HepG2 (cell line): ENCODE data around the gene STAT6. TPM values are rescaled to one million over a fixed set of nuclear protein-coding genes. Genes with fewer than 3 reads are reported as not detected.

Source experiments
- ATAC-seq: fragments of 200-7000 bp; cut with Tn5 transposase; 3 replicates; pipeline ENCODE4 v1.9.1; 2020; ENCODE audit warnings: mild to moderate bottlenecking, moderate library complexity
- BruUV-seq: library from RNA; stranded (reverse); fragments of 400-500 nt; replicated peaks from 2 replicates; lab custom pipeline; 2021; lab: Mats Ljungman, UMichigan
- CTCF ChIA-PET: fragments of 300-600 bp; formaldehyde crosslinking; extraction: SDS; loops from one replicate; lab custom pipeline; 2021; ENCODE audit warnings: low total read pairs, inconsistent platforms, low intra/inter-chr PET ratio; lab: Yijun Ruan, JAX
- POLR2A ChIA-PET: fragments of 350-600 bp; sonication (Branson Sonifier 250); formaldehyde crosslinking; loops from one replicate; lab custom pipeline; 2020; ENCODE audit warnings: antibody characterized with exemption, inconsistent platforms; lab: Yijun Ruan, JAX
- DNase-seq: peaks from one replicate; pipeline ENCODE4 v3.0.0-alpha.2; 2015; ENCODE audit warnings: low spot score
- FAIRE-seq: peaks from 3 replicates; lab custom pipeline; 2011; peaks lifted over from hg19 to GRCh38; lab: Jason Lieb, UNC
- H2AFZ ChIP-seq: one replicate; pipeline ENCODE4 v1.6.1; 2011; ENCODE audit warnings: low read length, inconsistent platforms
- H3K27ac ChIP-seq: fragments of 300-600 bp; 3 replicates; pipeline ENCODE4 v1.8.0; 2011; ENCODE audit warnings: mixed run types, mild to moderate bottlenecking, mixed read lengths, low read length, inconsistent platforms; ENCODE audit not compliant: insufficient read depth; ENCODE audit errors: extremely low read length
- H3K27me3 ChIP-seq, 2 experiments: fragments of 200-600 bp in 1 of 2; 2 replicates in 1 of 2; 3 replicates in 1 of 2; pipeline versions ENCODE4 v1.6.0 to v1.8.0; 2011; ENCODE audit warnings: low read length in 2 of 2, mild to moderate bottlenecking in 2 of 2, moderate library complexity in 2 of 2, inconsistent platforms in 1 of 2; ENCODE audit not compliant: insufficient read depth in 2 of 2, control insufficient read depth in 1 of 2
- H3K36me3 ChIP-seq, 2 experiments: fragments of 200-600 bp in 1 of 2; replicated peaks in 1 of 2; 2 replicates in 1 of 2; 3 replicates in 1 of 2; pipeline versions ENCODE4 v1.5.1 to v1.8.0; 2011; ENCODE audit warnings: low read length in 2 of 2, inconsistent platforms in 1 of 2; ENCODE audit not compliant: insufficient read depth in 2 of 2, control insufficient read depth in 1 of 2
- H3K4me1 ChIP-seq: 2 replicates; pipeline ENCODE4 v1.5.1; 2012; ENCODE audit warnings: low read length, inconsistent platforms; ENCODE audit not compliant: insufficient read depth
- H3K4me2 ChIP-seq: 2 replicates; pipeline ENCODE4 v1.6.0; 2011; ENCODE audit warnings: low read depth, low read length, inconsistent platforms
- H3K4me3 ChIP-seq, 3 experiments: fragments of 200-600 bp in 1 of 3; sonication (generic), shearing (Covaris generic) in 1 of 3; replicated peaks in 1 of 3; 2 replicates each; pipeline ENCODE4 v1.5.1; 2011 to 2016; ENCODE audit warnings: low read length in 3 of 3, inconsistent platforms in 2 of 3, low read depth in 2 of 3, mild to moderate bottlenecking in 2 of 3, control low read depth in 1 of 3, mixed read lengths in 1 of 3; ENCODE audit not compliant: insufficient read depth in 1 of 3
- H3K79me2 ChIP-seq: one replicate; pipeline ENCODE4 v1.6.1; 2011; ENCODE audit warnings: low read length, inconsistent platforms; ENCODE audit not compliant: insufficient read depth
- H3K9ac ChIP-seq: 2 replicates; pipeline ENCODE4 v1.6.0; 2011; ENCODE audit warnings: mild to moderate bottlenecking, low read depth, low read length, inconsistent platforms; ENCODE audit not compliant: insufficient read depth
- H3K9me3 ChIP-seq: 2 replicates; pipeline ENCODE4 v1.5.1; 2012; ENCODE audit warnings: mild to moderate bottlenecking, low read length
- H4K20me1 ChIP-seq: 2 replicates; pipeline ENCODE4 v1.6.0; 2011; ENCODE audit warnings: inconsistent platforms, mild to moderate bottlenecking, low read length, moderate library complexity; ENCODE audit not compliant: insufficient read depth
- HIVEP1 ChIP-seq: sonication (generic); formaldehyde crosslinking; IDR thresholded peaks from 2 replicates; pipeline ENCODE4 v1.4.0; 2020; ENCODE audit warnings: mild to moderate bottlenecking, missing genetic modification reagents
- PAX8 ChIP-seq: sonication (generic); formaldehyde crosslinking; IDR thresholded peaks from 2 replicates; pipeline ENCODE4 v1.8.0; 2022; ENCODE audit warnings: mild to moderate bottlenecking, missing genetic modification reagents, borderline replicate concordance
- SUZ12 ChIP-seq: fragments of 150-350 bp; IDR thresholded peaks from 2 replicates; pipeline ENCODE4 v1.6.1; 2014; ENCODE audit warnings: low read depth, low read length
- TARDBP ChIP-seq: sonication (generic); formaldehyde crosslinking; IDR thresholded peaks from 2 replicates; pipeline ENCODE4 v1.8.0; 2022; ENCODE audit warnings: mild to moderate bottlenecking, missing genetic modification reagents
- ZNF296 ChIP-seq: sonication (generic); formaldehyde crosslinking; conservative IDR thresholded peaks from 2 replicates; pipeline ENCODE4 v1.5.0; 2020; ENCODE audit warnings: mild to moderate bottlenecking, missing genetic modification reagents
- ZNF747 ChIP-seq: sonication (generic); formaldehyde crosslinking; IDR thresholded peaks from 2 replicates; pipeline ENCODE4 v1.8.1; 2023; ENCODE audit warnings: missing genetic modification reagents, mild to moderate bottlenecking, borderline replicate concordance
- ZNF878 ChIP-seq: sonication (generic); formaldehyde crosslinking; IDR thresholded peaks from 2 replicates; pipeline ENCODE4 v1.8.1; 2023; ENCODE audit warnings: mild to moderate bottlenecking, missing genetic modification reagents, moderate library complexity
- WGBS: methylation state at CpG from one replicate; pipeline ENCODE4 v1.1.6; 2017; ENCODE audit warnings: low lambda C conversion rate; 5-methylcytosine and 5-hydroxymethylcytosine counted together
- in situ Hi-C: cut with HindIII; loops from 2 replicates; pipeline ENCODE4 v1.10.0; 2017; ENCODE audit warnings: low pct_unique_long_range_greater_than_20kb; ENCODE audit not compliant: extremely low pct_ligation_motif_present
- intact Hi-C: fragments of 100-400 bp; cut with micrococcal nuclease; formaldehyde crosslinking; loops from one replicate; pipeline ENCODE4 v1.10.0; 2022; ENCODE audit not compliant: unreplicated experiment
- polyA plus RNA-seq, 8 experiments: library from polyadenylated mRNA; depleted of rRNA in 3 of 8; stranded (reverse) in 7 of 8; unstranded in 1 of 8; fragments of >200 nt; fragmentation: Illumina TruSeq in 4 of 8; extraction: Trizol in 4 of 8; gene quantifications; 2 replicates each; pipeline versions ENCODE4 v1.2.1 to v1.2.3, GENCODE V29; 2011 to 2016; ENCODE audit warnings: low read depth in 4 of 8, missing spikeins in 1 of 8, mixed read lengths in 1 of 8; ENCODE audit not compliant: insufficient read depth in 1 of 8
- total RNA-seq, 5 experiments: library from RNA; depleted of rRNA; stranded (reverse); fragments of >200 nt; fragmentation: Illumina TruSeq; extraction: Trizol; gene quantifications; 2 replicates each; pipeline ENCODE4 v1.2.3, GENCODE V29; 2016; ENCODE audit warnings: low read depth in 1 of 5

STAT6 gene
- total and polyA plus RNA-seq, 2 of the 13 experiments (the other 11 are each of a cell fraction or from before 2014, with no cell fraction given): 28.0 to 62.2 TPM

DNA sequence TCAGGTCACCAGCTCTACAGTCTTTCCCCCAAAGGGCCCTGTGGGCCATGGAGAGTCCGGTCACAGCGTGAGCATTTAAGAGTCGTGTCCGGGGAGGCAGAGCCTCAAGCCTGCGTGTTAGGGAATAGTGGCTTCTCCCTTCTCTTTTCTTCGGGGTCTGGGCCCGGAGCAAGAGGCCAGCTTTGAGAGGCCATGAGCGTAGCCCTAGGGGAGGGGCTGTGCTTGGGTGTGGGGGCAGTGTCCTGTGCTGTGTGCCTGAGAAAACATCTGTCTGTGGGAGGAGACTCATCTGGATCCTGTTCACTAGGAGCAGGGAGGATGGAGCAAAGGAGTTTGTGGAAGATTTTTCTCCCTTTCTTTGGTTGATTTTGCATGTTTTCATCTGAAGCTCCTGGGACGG, 31.0 kb upstream of the STAT6 start:
- FAIRE-seq (no peak), DNase-seq (no peak)
- CTCF ChIA-PET: no interaction called here
- WGBS: 91% methylated on average over 8 of the region's 9 CpGs
- no peaks in the 10 kb centered on the region for H4K20me1 ChIP-seq
- H3K9ac ChIP-seq: no peak overlapping the region
- H3K4me2 ChIP-seq: no peak overlapping the region
- peaks cover 90% of the 10 kb centered on the region for H3K4me1 ChIP-seq
- in situ Hi-C loops: no loop called here
- no peaks in the 10 kb centered on the region for H3K27me3 ChIP-seq
- H3K79me2 ChIP-seq: peaks cover 19% of the 10 kb centered on the region
- no peaks in the 10 kb centered on the region for H3K9me3 ChIP-seq
- BruUV-seq: no TSS peak
- TF ChIP-seq ZNF296: no peak
- TF ChIP-seq ZNF747 (CRISPR knock-in tag): no peak
- TF ChIP-seq SUZ12: no peak
- no peak for TF ChIP-seq PAX8 (CRISPR knock-in tag)
- TF ChIP-seq HIVEP1 (CRISPR knock-in tag): no peak
- TF ChIP-seq, all 625 proteins: peak for 0
- Histone ChIP-seq H3K4me3 (no peak overlapping the region), H3K36me3 (peaks cover 32 to 61% of the 10 kb centered on the region in 2 experiments), H2AFZ (no peak overlapping the region), H3K27ac (no peak overlapping the region)
- no peak for ATAC-seq
- intact Hi-C loops: no loop called here
- POLR2A ChIA-PET: interaction anchor here (2.5 to 4.4 kb wide), 2 partner anchors 7 to 13 kb away, joined by 19 to 41 read pairs; partner anchors contain the start of gene LRP1

DNA sequence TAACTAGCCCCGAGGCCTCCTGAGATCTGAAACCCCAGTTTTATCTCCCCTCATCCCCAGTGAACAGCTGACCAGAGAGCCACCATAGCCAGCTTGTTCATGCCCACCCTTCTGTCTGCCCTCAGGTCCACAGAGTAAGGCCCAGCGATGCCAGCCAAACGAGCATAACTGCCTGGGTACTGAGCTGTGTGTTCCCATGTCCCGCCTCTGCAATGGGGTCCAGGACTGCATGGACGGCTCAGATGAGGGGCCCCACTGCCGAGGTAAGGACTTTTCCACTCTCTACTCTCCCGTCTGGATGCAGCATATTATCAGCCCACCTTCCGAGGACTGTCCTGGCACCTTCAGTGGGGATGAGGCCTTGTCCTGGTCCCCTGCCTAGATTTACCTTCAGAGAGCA, 30.1 kb upstream of the STAT6 start:
- Histone ChIP-seq H3K79me2 (peaks cover 23% of the 10 kb centered on the region), H3K36me3 (peaks cover 34 to 65% of the 10 kb centered on the region in 2 experiments), H4K20me1 (no peaks in the 10 kb centered on the region), H3K4me2 (no peak overlapping the region), H3K27me3 (no peaks in the 10 kb centered on the region), H3K9ac (no peak overlapping the region), H3K4me3 (no peak overlapping the region), H3K4me1 (peaks cover 90% of the 10 kb centered on the region), H3K27ac (peak overlapping the region; percentile 27), H3K9me3 (no peaks in the 10 kb centered on the region), H2AFZ (no peak overlapping the region)
- DNase-seq: no peak
- POLR2A ChIA-PET: interaction anchor here (2.5 to 4.4 kb wide), 2 partner anchors 8 to 12 kb away, joined by 19 to 41 read pairs; partner anchors contain the start of gene LRP1
- CTCF ChIA-PET: no interaction called here
- intact Hi-C loops: no loop called here
- no peak for ATAC-seq
- BruUV-seq: no TSS peak
- FAIRE-seq: no peak
- in situ Hi-C loops: no loop called here
- TF ChIP-seq TARDBP (CRISPR knock-in tag) (no peak), ZNF878 (CRISPR knock-in tag) (no peak)
- 88% methylated on average over 7 of the region's 8 CpGs for WGBS
